Endothelial cell of umbilical vein (primary cell): ENCODE results near the gene MICAL3. TPM values are rescaled to one million over a fixed set of nuclear protein-coding genes. Genes with fewer than 3 reads are reported as not detected.

Source experiments
- BruUV-seq: library from RNA; stranded (reverse); fragments of 400-500 nt; replicated peaks from 2 replicates; lab custom pipeline; 2021; lab: Mats Ljungman, UMichigan
- CTCF ChIA-PET: fragments of 300-600, 350-600 bp; sonication (Branson Sonifier 250); formaldehyde crosslinking; loops from one replicate; lab custom pipeline; 2021; ENCODE audit warnings: antibody characterized with exemption, inconsistent platforms; lab: Charles Lee
- POLR2A ChIA-PET: fragments of 300-600, 350-600 bp; sonication (Branson Sonifier 250); formaldehyde crosslinking; loops from one replicate; lab custom pipeline; 2021; ENCODE audit warnings: antibody characterized with exemption, inconsistent platforms; lab: Charles Lee
- DNase-seq: peaks from one replicate; pipeline ENCODE4 v3.0.0-alpha.2; 2011; ENCODE audit warnings: low read depth, low spot score
- FAIRE-seq: peaks from 2 replicates; lab custom pipeline; 2011; peaks lifted over from hg19 to GRCh38; lab: Jason Lieb, UNC
- H2AFZ ChIP-seq: 2 replicates; pipeline ENCODE4 v1.6.0; 2012; ENCODE audit warnings: low read depth, low read length, control low read depth, inconsistent platforms
- H3K27ac ChIP-seq: 2 replicates; pipeline ENCODE4 v1.5.1; 2011; ENCODE audit warnings: low read depth, mild to moderate bottlenecking, control low read depth, low read length, moderate library complexity; ENCODE audit not compliant: insufficient read depth
- H3K27me3 ChIP-seq, 2 experiments: 2 replicates each; pipeline versions ENCODE4 v1.6.0 to v1.6.1; 2011; ENCODE audit warnings: low read length in 2 of 2, mixed read lengths in 1 of 2; ENCODE audit not compliant: control insufficient read depth in 2 of 2, insufficient read depth in 2 of 2
- H3K36me3 ChIP-seq, 2 experiments: 2 replicates in 1 of 2; 3 replicates in 1 of 2; pipeline ENCODE4 v1.5.1; 2011; ENCODE audit warnings: low read length in 2 of 2, mild to moderate bottlenecking in 1 of 2, moderate library complexity in 1 of 2; ENCODE audit not compliant: control insufficient read depth in 2 of 2, insufficient read depth in 2 of 2; ENCODE audit errors: extremely low read depth in 1 of 2
- H3K4me1 ChIP-seq: 3 replicates; pipeline ENCODE4 v1.5.1; 2011; ENCODE audit warnings: mild to moderate bottlenecking, low read length; ENCODE audit not compliant: control insufficient read depth, insufficient read depth; ENCODE audit errors: extremely low read depth
- H3K4me2 ChIP-seq: 2 replicates; pipeline ENCODE4 v1.6.1; 2011; ENCODE audit warnings: low read length, control low read depth, mixed read lengths; ENCODE audit not compliant: insufficient read depth
- H3K4me3 ChIP-seq, 3 experiments: fragments of 200-600 bp in 1 of 3; sonication (generic), shearing (Covaris generic) in 1 of 3; replicated peaks in 1 of 3; 2 replicates each; pipeline ENCODE4 v1.5.1; 2011 to 2016; ENCODE audit warnings: control low read depth in 3 of 3, low read length in 3 of 3, mild to moderate bottlenecking in 2 of 3, inconsistent platforms in 1 of 3, low read depth in 1 of 3, moderate library complexity in 1 of 3; ENCODE audit not compliant: insufficient read depth in 1 of 3
- H3K79me2 ChIP-seq: 2 replicates; pipeline ENCODE4 v1.6.0; 2012; ENCODE audit warnings: low read length, inconsistent platforms; ENCODE audit not compliant: control insufficient read depth, insufficient read depth
- H3K9ac ChIP-seq: replicated peaks from 2 replicates; pipeline ENCODE3; 2011; ENCODE audit warnings: low read length, control low read depth; ENCODE audit not compliant: insufficient read depth; ENCODE audit errors: extremely low read depth
- H3K9me1 ChIP-seq: replicated peaks from 3 replicates; pipeline ENCODE4 v1.6.0; 2011; ENCODE audit warnings: mild to moderate bottlenecking, low read length; ENCODE audit not compliant: control insufficient read depth, insufficient read depth; ENCODE audit errors: extremely low read depth
- H3K9me3 ChIP-seq: replicated peaks from 2 replicates; pipeline ENCODE4 v1.5.1; 2012; ENCODE audit warnings: low read length, inconsistent platforms; ENCODE audit not compliant: control insufficient read depth, insufficient read depth
- H4K20me1 ChIP-seq: replicated peaks from 2 replicates; pipeline ENCODE3; 2011; ENCODE audit warnings: mild to moderate bottlenecking, low read length; ENCODE audit not compliant: control insufficient read depth, insufficient read depth; ENCODE audit errors: extremely low read depth
- EZH2 ChIP-seq: IDR thresholded peaks from 2 replicates; pipeline ENCODE4 v1.6.1; 2012; ENCODE audit warnings: borderline replicate concordance, low read depth, mild to moderate bottlenecking, moderate library complexity, low read length, inconsistent platforms; ENCODE audit not compliant: severe bottlenecking
- FOS ChIP-seq: IDR thresholded peaks from 2 replicates; pipeline ENCODE4 v1.6.1; 2011; ENCODE audit warnings: mild to moderate bottlenecking, low read length, moderate library complexity, borderline replicate concordance; ENCODE audit not compliant: insufficient read depth
- GATA2 ChIP-seq: IDR thresholded peaks from 2 replicates; pipeline ENCODE4 v1.7.0; 2011; ENCODE audit warnings: low read depth, mild to moderate bottlenecking, moderate library complexity, mixed read lengths, low read length; ENCODE audit not compliant: insufficient read length, insufficient read depth
- JUN ChIP-seq: IDR thresholded peaks from 2 replicates; pipeline ENCODE4 v1.6.1; 2011; ENCODE audit warnings: borderline replicate concordance, low read depth; ENCODE audit not compliant: insufficient read length, insufficient read depth
- MAX ChIP-seq: IDR thresholded peaks from 2 replicates; pipeline ENCODE4 v1.6.1; 2011; ENCODE audit not compliant: insufficient read depth, insufficient read length
- MYC ChIP-seq: IDR thresholded peaks from one replicate; pipeline ENCODE4 v1.6.1; 2011; ENCODE audit warnings: mild to moderate bottlenecking, low read depth, low read length
- POLR2A ChIP-seq: IDR thresholded peaks from 2 replicates; pipeline ENCODE4 v1.6.1; 2012; ENCODE audit warnings: low read depth, mild to moderate bottlenecking, control low read depth, low read length
- POLR2AphosphoS5 ChIP-seq: IDR thresholded peaks from 2 replicates; pipeline ENCODE4 v1.6.1; 2012; ENCODE audit warnings: low read depth, mild to moderate bottlenecking, control low read depth, low read length, moderate library complexity; ENCODE audit not compliant: insufficient read depth
- dilution Hi-C: fragments of 300-500 bp; cut with MboI; formaldehyde crosslinking; loops from one replicate; pipeline ENCODE4 v1.15.0; 2019; ENCODE audit warnings: low sequenced_read_pairs; ENCODE audit not compliant: extremely low pct_ligation_motif_present
- intact Hi-C: fragments of 100-400 bp; cut with micrococcal nuclease; formaldehyde crosslinking; loops from one replicate; pipeline ENCODE4 v1.10.0; 2022
- polyA plus RNA-seq, 4 experiments: library from polyadenylated mRNA; depleted of rRNA in 3 of 4; stranded (reverse) in 3 of 4; unstranded in 1 of 4; fragments of >200 nt; gene quantifications; 2 replicates each; pipeline versions ENCODE4 v1.2.1 to v1.2.3, GENCODE V29; 2011 to 2012; ENCODE audit warnings: missing spikeins in 1 of 4
- total RNA-seq: library from RNA; stranded (reverse); gene quantifications from 2 replicates; pipeline ENCODE4 v1.2.3, GENCODE V29; 2021
- TF ChIP-seq, protein P1 (sequence below), 2 donors: IDR thresholded peaks; 1 replicate in 1 of 2; 2 replicates in 1 of 2; pipeline ENCODE4 v1.5.1; 2011; ENCODE audit warnings: low read length in 2 of 2, mild to moderate bottlenecking in 2 of 2, moderate library complexity in 2 of 2, control low read depth in 1 of 2, inconsistent platforms in 1 of 2, low read depth in 1 of 2; ENCODE audit not compliant: insufficient read depth in 1 of 2; ENCODE audit errors: extremely low read depth in 1 of 2

MICAL3 gene
- total and polyA plus RNA-seq, 2 donors (not counting 3 experiments of a cell fraction or from before 2014, with no cell fraction given) = 14.5 to 63.7 TPM

GRCh38 chr22:17945888-17946648 lies 78.3 kb downstream of the MICAL3 start:
- no peak overlapping the region for H3K4me2 ChIP-seq
- no peak overlapping the region for H2AFZ ChIP-seq
- no peaks in the 10 kb centered on the region for H3K36me3 ChIP-seq
- BruUV-seq = no TSS peak
- peaks cover 67% of the 10 kb centered on the region for H3K79me2 ChIP-seq
- H3K9me3 ChIP-seq = no peaks in the 10 kb centered on the region
- no peak for TF ChIP-seq POLR2A
- no peak for TF ChIP-seq POLR2AphosphoS5
- TF ChIP-seq JUN = no peak
- TF ChIP-seq, protein P1, sequence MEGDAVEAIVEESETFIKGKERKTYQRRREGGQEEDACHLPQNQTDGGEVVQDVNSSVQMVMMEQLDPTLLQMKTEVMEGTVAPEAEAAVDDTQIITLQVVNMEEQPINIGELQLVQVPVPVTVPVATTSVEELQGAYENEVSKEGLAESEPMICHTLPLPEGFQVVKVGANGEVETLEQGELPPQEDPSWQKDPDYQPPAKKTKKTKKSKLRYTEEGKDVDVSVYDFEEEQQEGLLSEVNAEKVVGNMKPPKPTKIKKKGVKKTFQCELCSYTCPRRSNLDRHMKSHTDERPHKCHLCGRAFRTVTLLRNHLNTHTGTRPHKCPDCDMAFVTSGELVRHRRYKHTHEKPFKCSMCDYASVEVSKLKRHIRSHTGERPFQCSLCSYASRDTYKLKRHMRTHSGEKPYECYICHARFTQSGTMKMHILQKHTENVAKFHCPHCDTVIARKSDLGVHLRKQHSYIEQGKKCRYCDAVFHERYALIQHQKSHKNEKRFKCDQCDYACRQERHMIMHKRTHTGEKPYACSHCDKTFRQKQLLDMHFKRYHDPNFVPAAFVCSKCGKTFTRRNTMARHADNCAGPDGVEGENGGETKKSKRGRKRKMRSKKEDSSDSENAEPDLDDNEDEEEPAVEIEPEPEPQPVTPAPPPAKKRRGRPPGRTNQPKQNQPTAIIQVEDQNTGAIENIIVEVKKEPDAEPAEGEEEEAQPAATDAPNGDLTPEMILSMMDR (IDR thresholded peaks at IDR 0.05; ENCODE audit: extremely low read depth in 1 of 2, insufficient read depth in 1 of 2, low read depth in 1 of 2, low read length in 2 of 2) = no peak
- TF ChIP-seq MAX = no peak
- TF ChIP-seq MYC = no peak
- TF ChIP-seq FOS = no peak
- no peak for TF ChIP-seq GATA2
- no peak for TF ChIP-seq EZH2
- no peaks in the 10 kb centered on the region for H3K27me3 ChIP-seq
- dilution Hi-C loops = no loop called here
- peaks cover 12% of the 10 kb centered on the region for H3K4me1 ChIP-seq
- no peaks in the 10 kb centered on the region for H4K20me1 ChIP-seq
- no peaks in the 10 kb centered on the region for H3K9me1 ChIP-seq
- no peak for DNase-seq
- H3K4me3 ChIP-seq = no peak overlapping the region
- FAIRE-seq = no peak
- H3K9ac ChIP-seq = no peak overlapping the region
- CTCF ChIA-PET = no interaction called here
- POLR2A ChIA-PET = no interaction called here
- intact Hi-C loops = no loop called here
- no peak overlapping the region for H3K27ac ChIP-seq
